Keratinocyte (primary cell): ENCODE results near the gene CBR3. TPM values are rescaled to one million over a fixed set of nuclear protein-coding genes. Genes with fewer than 3 reads are reported as not detected.

ENCODE experiments used
- DNase-seq: peaks from one replicate; pipeline ENCODE4 v3.0.0-alpha.2; 2011; ENCODE audit warnings: low read depth, missing footprints, low spot score
- FAIRE-seq: peaks from 2 replicates; lab custom pipeline; 2011; peaks lifted over from hg19 to GRCh38; lab: Jason Lieb, UNC
- H2AFZ ChIP-seq: 2 replicates; pipeline ENCODE4 v1.6.0; 2012; ENCODE audit warnings: low read length, control low read depth, inconsistent platforms; ENCODE audit not compliant: control insufficient read depth
- H3K27ac ChIP-seq: 2 replicates; pipeline ENCODE4 v1.5.1; 2011; ENCODE audit warnings: low read length; ENCODE audit not compliant: control insufficient read depth, insufficient read depth
- H3K27me3 ChIP-seq: 3 replicates; pipeline ENCODE4 v1.6.0; 2011; ENCODE audit warnings: low read length; ENCODE audit not compliant: control insufficient read depth, insufficient read depth; ENCODE audit errors: extremely low read depth
- H3K36me3 ChIP-seq, 2 experiments: 2 replicates in 1 of 2; 3 replicates in 1 of 2; pipeline ENCODE4 v1.5.1; 2011; ENCODE audit warnings: low read length in 2 of 2, mild to moderate bottlenecking in 1 of 2; ENCODE audit not compliant: control insufficient read depth in 2 of 2, insufficient read depth in 2 of 2; ENCODE audit errors: extremely low read depth in 1 of 2
- H3K4me1 ChIP-seq: 3 replicates; pipeline ENCODE4 v1.5.1; 2011; ENCODE audit warnings: low read length; ENCODE audit not compliant: control insufficient read depth, insufficient read depth; ENCODE audit errors: extremely low read depth
- H3K4me2 ChIP-seq: 3 replicates; pipeline ENCODE4 v1.6.0; 2011; ENCODE audit warnings: low read depth, low read length; ENCODE audit not compliant: control insufficient read depth, insufficient read depth; ENCODE audit errors: extremely low read depth
- H3K4me3 ChIP-seq, 3 experiments: fragments of 200-600 bp in 1 of 3; sonication (generic) in 1 of 3; 2 replicates in 2 of 3; 3 replicates in 1 of 3; pipeline ENCODE4 v1.5.1; 2011 to 2016; ENCODE audit warnings: low read length in 3 of 3, mild to moderate bottlenecking in 3 of 3, control low read depth in 2 of 3, inconsistent platforms in 1 of 3, low read depth in 1 of 3, mixed read lengths in 1 of 3, mixed run types in 1 of 3, moderate library complexity in 1 of 3; ENCODE audit not compliant: control insufficient read depth in 2 of 3, insufficient read depth in 2 of 3; ENCODE audit errors: extremely low read depth in 1 of 3
- H3K79me2 ChIP-seq: 2 replicates; pipeline ENCODE4 v1.6.0; 2012; ENCODE audit warnings: low read length; ENCODE audit not compliant: control insufficient read depth, insufficient read depth
- H3K9ac ChIP-seq: 3 replicates; pipeline ENCODE4 v1.6.0; 2011; ENCODE audit warnings: low read length; ENCODE audit not compliant: control insufficient read depth, insufficient read depth; ENCODE audit errors: extremely low read depth
- H3K9me1 ChIP-seq: 3 replicates; pipeline ENCODE4 v1.6.0; 2011; ENCODE audit warnings: low read length; ENCODE audit not compliant: control insufficient read depth, insufficient read depth; ENCODE audit errors: extremely low read depth
- H3K9me3 ChIP-seq: 2 replicates; pipeline ENCODE4 v1.5.1; 2012; ENCODE audit warnings: low read depth, low read length; ENCODE audit not compliant: control insufficient read depth
- H4K20me1 ChIP-seq: 3 replicates; pipeline ENCODE4 v1.6.0; 2011; ENCODE audit warnings: low read length; ENCODE audit not compliant: control insufficient read depth, insufficient read depth; ENCODE audit errors: extremely low read depth
- EZH2 ChIP-seq: IDR thresholded peaks from one replicate; pipeline ENCODE4 v1.6.1; 2012; ENCODE audit warnings: inconsistent platforms, mild to moderate bottlenecking, low read length, moderate library complexity
- dilution Hi-C: fragments of 300-500 bp; cut with MboI; formaldehyde crosslinking; loops from one replicate; pipeline ENCODE4 v1.7.0; 2020; ENCODE audit warnings: low sequenced_read_pairs; ENCODE audit not compliant: extremely low pct_ligation_motif_present
- polyA plus RNA-seq, 5 experiments: library from polyadenylated mRNA; depleted of rRNA in 3 of 5; stranded (reverse) in 3 of 5; stranded (forward) in 1 of 5; unstranded in 1 of 5; fragments of >200 nt; gene quantifications; 1 replicate in 1 of 5; 2 replicates in 3 of 5; 3 replicates in 1 of 5; pipeline versions ENCODE4 v1.2.1 to v1.2.3, GENCODE V29; 2011 to 2012; ENCODE audit warnings: missing spikeins in 2 of 5, low read depth in 1 of 5, low replicate concordance in 1 of 5
- TF ChIP-seq, protein P1 (sequence below), 3 experiments: IDR thresholded peaks in 1 of 3; conservative IDR thresholded peaks in 1 of 3; optimal IDR thresholded peaks in 1 of 3; 2 replicates in 2 of 3; 3 replicates in 1 of 3; pipeline versions ENCODE3 to v1.5.1; 2011; ENCODE audit warnings: low read length in 3 of 3, mild to moderate bottlenecking in 3 of 3, moderate library complexity in 2 of 3, control low read depth in 1 of 3, inconsistent platforms in 1 of 3; ENCODE audit not compliant: insufficient read depth in 2 of 3; ENCODE audit errors: extremely low read depth in 1 of 3

The CBR3 gene
- polyA plus RNA-seq, 1 donor (not counting 4 experiments of a cell fraction or from before 2014, with no cell fraction given) = 1.3 TPM

- H3K27ac ChIP-seq = no peak overlapping the region
- TF ChIP-seq EZH2 = no peak
- TF ChIP-seq, protein P1, sequence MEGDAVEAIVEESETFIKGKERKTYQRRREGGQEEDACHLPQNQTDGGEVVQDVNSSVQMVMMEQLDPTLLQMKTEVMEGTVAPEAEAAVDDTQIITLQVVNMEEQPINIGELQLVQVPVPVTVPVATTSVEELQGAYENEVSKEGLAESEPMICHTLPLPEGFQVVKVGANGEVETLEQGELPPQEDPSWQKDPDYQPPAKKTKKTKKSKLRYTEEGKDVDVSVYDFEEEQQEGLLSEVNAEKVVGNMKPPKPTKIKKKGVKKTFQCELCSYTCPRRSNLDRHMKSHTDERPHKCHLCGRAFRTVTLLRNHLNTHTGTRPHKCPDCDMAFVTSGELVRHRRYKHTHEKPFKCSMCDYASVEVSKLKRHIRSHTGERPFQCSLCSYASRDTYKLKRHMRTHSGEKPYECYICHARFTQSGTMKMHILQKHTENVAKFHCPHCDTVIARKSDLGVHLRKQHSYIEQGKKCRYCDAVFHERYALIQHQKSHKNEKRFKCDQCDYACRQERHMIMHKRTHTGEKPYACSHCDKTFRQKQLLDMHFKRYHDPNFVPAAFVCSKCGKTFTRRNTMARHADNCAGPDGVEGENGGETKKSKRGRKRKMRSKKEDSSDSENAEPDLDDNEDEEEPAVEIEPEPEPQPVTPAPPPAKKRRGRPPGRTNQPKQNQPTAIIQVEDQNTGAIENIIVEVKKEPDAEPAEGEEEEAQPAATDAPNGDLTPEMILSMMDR (optimal IDR thresholded peaks at IDR 0.05 in 1 of 3, IDR thresholded peaks at IDR 0.05 in 1 of 3, conservative IDR thresholded peaks at IDR 0.05 in 1 of 3; ENCODE audit: extremely low read depth in 1 of 3, insufficient read depth in 2 of 3, low read length in 3 of 3) = no peak
- H3K36me3 ChIP-seq = no peaks in the 10 kb centered on the region
- no peaks in the 10 kb centered on the region for H3K27me3 ChIP-seq
- H2AFZ ChIP-seq = no peak overlapping the region
- H3K4me2 ChIP-seq = no peak overlapping the region
- H3K79me2 ChIP-seq = no peaks in the 10 kb centered on the region
- H3K9me3 ChIP-seq = peaks cover 11% of the 10 kb centered on the region
- dilution Hi-C loops = no loop called here
- H3K9me1 ChIP-seq = no peaks in the 10 kb centered on the region
- DNase-seq (no peak), FAIRE-seq (peak; percentile 13)
- H3K4me3 ChIP-seq = no peak overlapping the region
- no peak overlapping the region for H3K9ac ChIP-seq
- H4K20me1 ChIP-seq = no peaks in the 10 kb centered on the region
- H3K4me1 ChIP-seq = peaks cover 35% of the 10 kb centered on the region
Observed at GRCh38 chr21:36093512-36093911, 41.4 kb upstream of the CBR3 start.

GRCh38 chr21:36096398-36097290 lies 38.2 kb upstream of the CBR3 start:
- H3K36me3 ChIP-seq = no peaks in the 10 kb centered on the region
- no peaks in the 10 kb centered on the region for H3K9me1 ChIP-seq
- H3K27ac ChIP-seq = no peak overlapping the region
- TF ChIP-seq, protein P1 (optimal IDR thresholded peaks at IDR 0.05 in 1 of 3, IDR thresholded peaks at IDR 0.05 in 1 of 3, conservative IDR thresholded peaks at IDR 0.05 in 1 of 3; ENCODE audit: extremely low read depth in 1 of 3, insufficient read depth in 2 of 3, low read length in 3 of 3) = no peak
- no peak for TF ChIP-seq EZH2
- peaks cover 17% of the 10 kb centered on the region for H3K4me1 ChIP-seq
- DNase-seq (no peak), FAIRE-seq (no peak)
- peak overlapping the region; percentile 8 for H3K4me2 ChIP-seq
- H2AFZ ChIP-seq = peak overlapping the region; percentile 58
- no peaks in the 10 kb centered on the region for H3K27me3 ChIP-seq
- H4K20me1 ChIP-seq = no peaks in the 10 kb centered on the region
- no peaks in the 10 kb centered on the region for H3K79me2 ChIP-seq
- H3K9me3 ChIP-seq = peaks cover 11% of the 10 kb centered on the region
- H3K9ac ChIP-seq = no peak overlapping the region
- dilution Hi-C loops = no loop called here
- no peak overlapping the region for H3K4me3 ChIP-seq
